HFFc6 (cell line): ENCODE results near the gene SRPK1. TPM values are rescaled to one million over a fixed set of nuclear protein-coding genes. Genes with fewer than 3 reads are reported as not detected.
A peak's percentile ranks its signal among the peaks of the same experiment; 100 is the strongest.
"Not testable (repeated sequence)": the region's sequence is repeated elsewhere in the genome, so short reads cannot be mapped to it uniquely, and the experiment has no call there.

Source experiments
- DNase-seq: peaks from one replicate; pipeline ENCODE4 v3.0.0-alpha.2; 2018
- H3K27ac Mint-ChIP-seq: 2 replicates; pipeline ENCODE4 v1.8.0; 2020; ENCODE audit warnings: mild to moderate bottlenecking, mixed read lengths
- H3K27me3 Mint-ChIP-seq: 2 replicates; pipeline ENCODE4 v1.8.0; 2021; ENCODE audit warnings: mild to moderate bottlenecking, moderate library complexity, mixed read lengths; ENCODE audit not compliant: insufficient read depth
- H3K36me3 Mint-ChIP-seq: 2 replicates; pipeline ENCODE4 v1.8.0; 2021; ENCODE audit warnings: low read depth, mixed read lengths
- H3K4me1 Mint-ChIP-seq: 2 replicates; pipeline ENCODE4 v1.8.0; 2020; ENCODE audit warnings: low read depth, mixed read lengths
- H3K4me3 Mint-ChIP-seq: 2 replicates; pipeline ENCODE4 v1.8.0; 2020; ENCODE audit warnings: mild to moderate bottlenecking, moderate library complexity, mixed read lengths
- H3K9me3 Mint-ChIP-seq: 2 replicates; pipeline ENCODE4 v1.8.0; 2020; ENCODE audit warnings: mild to moderate bottlenecking, mixed read lengths
- CTCF ChIP-seq: fragments of 200-600 bp; sonication (generic); IDR thresholded peaks from 2 replicates; pipeline ENCODE4 v1.5.0; 2021; ENCODE audit warnings: antibody characterized with exemption, mild to moderate bottlenecking
- total RNA-seq, 6 experiments: library from RNA; stranded (reverse); fragmentation: NEBNext Ultra II Directional; extraction: Animal tissue kit (Norgen Biotek cat#: 25700); gene quantifications; 2 replicates in 1 of 6; 3 replicates in 5 of 6; pipeline ENCODE4 v1.2.3, GENCODE V29; 2021

SRPK1 gene
- total RNA-seq, 6 experiments from 2014 or later = 45.9 to 55.2 (median 48.3) TPM

- Mint-ChIP-seq H3K9me3 (peaks cover 15% of the 10 kb centered on the region), H3K4me3 (no peak overlapping the region), H3K27me3 (no peaks in the 10 kb centered on the region; the same call in 1 of the 2 replicates), H3K4me1 (peaks cover 45% of the 10 kb centered on the region), H3K36me3 (peaks cover 41% of the 10 kb centered on the region), H3K27ac (no peak overlapping the region)
- no peak for TF ChIP-seq CTCF
- no peak for DNase-seq
Observed at GRCh38 chr6:35914536-35914935, 6.4 kb downstream of the SRPK1 start.

- no peak for TF ChIP-seq CTCF
- H3K9me3 Mint-ChIP-seq = peaks cover 29% of the 10 kb centered on the region
- no peak overlapping the region for H3K4me3 Mint-ChIP-seq
- peak overlapping the region; percentile 44; the same call in 1 of the 2 replicates for H3K27ac Mint-ChIP-seq
- DNase-seq = no peak
- H3K27me3 Mint-ChIP-seq = no peaks in the 10 kb centered on the region
- peaks cover 22% of the 10 kb centered on the region for H3K4me1 Mint-ChIP-seq
- peaks cover 54% of the 10 kb centered on the region for H3K36me3 Mint-ChIP-seq
Observed at GRCh38 chr6:35911871-35912653, 8.8 kb downstream of the SRPK1 start.

GRCh38 chr6:35909571-35909970, 11.3 kb downstream of the SRPK1 start:
- peaks cover 61% of the 10 kb centered on the region for H3K36me3 Mint-ChIP-seq
- peaks cover 29% of the 10 kb centered on the region for H3K9me3 Mint-ChIP-seq
- DNase-seq, H3K4me3 Mint-ChIP-seq, H3K27ac Mint-ChIP-seq, H3K27me3 Mint-ChIP-seq: not testable (repeated sequence)
- peaks cover 39% of the 10 kb centered on the region for H3K4me1 Mint-ChIP-seq

- peaks cover 61% of the 10 kb centered on the region for H3K36me3 Mint-ChIP-seq
Observed at GRCh38 chr6:35908753-35909401, 12.0 kb downstream of the SRPK1 start.

GRCh38 chr6:35907750-35908149, 13.1 kb downstream of the SRPK1 start:
- peaks cover 55% of the 10 kb centered on the region for H3K36me3 Mint-ChIP-seq
- DNase-seq = no peak
- H3K4me3 Mint-ChIP-seq = no peak overlapping the region
- H3K4me1 Mint-ChIP-seq = peaks cover 35% of the 10 kb centered on the region
- H3K9me3 Mint-ChIP-seq = peaks cover 29% of the 10 kb centered on the region
- no peaks in the 10 kb centered on the region; the same call in 1 of the 2 replicates for H3K27me3 Mint-ChIP-seq
- no peak overlapping the region for H3K27ac Mint-ChIP-seq
- no peak for TF ChIP-seq CTCF

More at GRCh38 chr6:35908753-35909401, 12.0 kb downstream of the SRPK1 start:
- H3K4me3 Mint-ChIP-seq, H3K27me3 Mint-ChIP-seq, DNase-seq, H3K27ac Mint-ChIP-seq: not testable (repeated sequence)
- peaks cover 39% of the 10 kb centered on the region for H3K4me1 Mint-ChIP-seq
- peaks cover 29% of the 10 kb centered on the region for H3K9me3 Mint-ChIP-seq

GRCh38 chr6:35906499-35906846, 14.4 kb downstream of the SRPK1 start:
- Mint-ChIP-seq H3K4me3 (no peak overlapping the region; the same call in 1 of the 2 replicates), H3K36me3 (peaks cover 43% of the 10 kb centered on the region), H3K4me1 (peaks cover 23% of the 10 kb centered on the region), H3K9me3 (peaks cover 26% of the 10 kb centered on the region), H3K27ac (no peak overlapping the region), H3K27me3 (no peaks in the 10 kb centered on the region; the same call in 1 of the 2 replicates)
- no peak for TF ChIP-seq CTCF
- no peak for DNase-seq
